ENCODE data around the gene KISS1R.

Gene KISS1R

DNA sequence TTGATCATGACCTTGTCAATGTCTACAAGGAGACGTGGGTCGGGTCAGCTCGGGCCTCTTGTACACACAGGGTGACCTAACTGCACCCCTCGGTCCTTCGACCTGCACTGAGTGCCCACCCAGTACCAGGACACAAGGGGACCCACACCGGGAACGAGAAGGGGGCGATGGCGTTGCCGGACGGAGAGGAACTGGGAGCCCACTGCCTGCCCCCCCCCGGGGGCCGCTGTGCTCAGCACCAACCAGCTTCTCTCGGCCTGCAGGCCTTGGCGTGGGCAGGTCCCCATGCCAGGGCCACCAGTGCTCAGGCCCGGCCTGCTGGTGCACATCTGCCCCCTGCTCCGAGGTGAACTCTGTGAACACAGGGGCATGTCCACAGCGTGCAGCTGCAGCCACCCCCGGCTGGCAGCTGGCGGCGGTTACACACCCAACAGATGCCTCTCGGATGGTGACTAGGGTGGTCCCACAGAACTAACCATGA is 43.5 kb upstream of the KISS1R start:
- Histone ChIP-seq H3F3A (ENCODE audit: low read depth) (no peaks in the 10 kb centered on the region; the same call in 1 of the 2 replicates), H3K4me2 (ENCODE audit: low read depth, low read length, poor library complexity, severe bottlenecking) (no peak overlapping the region), H3K9me2 (replicated peaks; ENCODE audit: low read depth, low read length) (no peaks in the 10 kb centered on the region), H3K36me3 (ENCODE audit: insufficient read depth, low read length) (no peaks in the 10 kb centered on the region; the same call in 1 of the 2 replicates), H3K9me3 (ENCODE audit: insufficient read depth, low read depth, low read length) (no peaks in the 10 kb centered on the region), H3K9ac (ENCODE audit: low read depth, low read length, poor library complexity, severe bottlenecking) (no peak overlapping the region), H3K27me3 (ENCODE audit: insufficient read depth, low read length, poor library complexity, severe bottlenecking) (no peaks in the 10 kb centered on the region), H2AFZ (ENCODE audit: low read length) (no peak overlapping the region), H3K4me3 (ENCODE audit: low read length, poor library complexity, severe bottlenecking) (no peak overlapping the region), H3K4me1 (ENCODE audit: insufficient read depth, low read length, poor library complexity, severe bottlenecking) (no peaks in the 10 kb centered on the region), H4K20me1 (ENCODE audit: insufficient read depth, low read length, poor library complexity, severe bottlenecking) (no peaks in the 10 kb centered on the region), H3K79me2 (ENCODE audit: insufficient read depth, low read length) (no peaks in the 10 kb centered on the region)
- TF ChIP-seq, protein P1, sequence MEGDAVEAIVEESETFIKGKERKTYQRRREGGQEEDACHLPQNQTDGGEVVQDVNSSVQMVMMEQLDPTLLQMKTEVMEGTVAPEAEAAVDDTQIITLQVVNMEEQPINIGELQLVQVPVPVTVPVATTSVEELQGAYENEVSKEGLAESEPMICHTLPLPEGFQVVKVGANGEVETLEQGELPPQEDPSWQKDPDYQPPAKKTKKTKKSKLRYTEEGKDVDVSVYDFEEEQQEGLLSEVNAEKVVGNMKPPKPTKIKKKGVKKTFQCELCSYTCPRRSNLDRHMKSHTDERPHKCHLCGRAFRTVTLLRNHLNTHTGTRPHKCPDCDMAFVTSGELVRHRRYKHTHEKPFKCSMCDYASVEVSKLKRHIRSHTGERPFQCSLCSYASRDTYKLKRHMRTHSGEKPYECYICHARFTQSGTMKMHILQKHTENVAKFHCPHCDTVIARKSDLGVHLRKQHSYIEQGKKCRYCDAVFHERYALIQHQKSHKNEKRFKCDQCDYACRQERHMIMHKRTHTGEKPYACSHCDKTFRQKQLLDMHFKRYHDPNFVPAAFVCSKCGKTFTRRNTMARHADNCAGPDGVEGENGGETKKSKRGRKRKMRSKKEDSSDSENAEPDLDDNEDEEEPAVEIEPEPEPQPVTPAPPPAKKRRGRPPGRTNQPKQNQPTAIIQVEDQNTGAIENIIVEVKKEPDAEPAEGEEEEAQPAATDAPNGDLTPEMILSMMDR (conservative IDR thresholded peaks at IDR 0.05; ENCODE audit: low read length), result no peak
- no peak for TF ChIP-seq EZH2phosphoT487 (IDR thresholded peaks at IDR 0.05; ENCODE audit: borderline replicate concordance)

DNA sequence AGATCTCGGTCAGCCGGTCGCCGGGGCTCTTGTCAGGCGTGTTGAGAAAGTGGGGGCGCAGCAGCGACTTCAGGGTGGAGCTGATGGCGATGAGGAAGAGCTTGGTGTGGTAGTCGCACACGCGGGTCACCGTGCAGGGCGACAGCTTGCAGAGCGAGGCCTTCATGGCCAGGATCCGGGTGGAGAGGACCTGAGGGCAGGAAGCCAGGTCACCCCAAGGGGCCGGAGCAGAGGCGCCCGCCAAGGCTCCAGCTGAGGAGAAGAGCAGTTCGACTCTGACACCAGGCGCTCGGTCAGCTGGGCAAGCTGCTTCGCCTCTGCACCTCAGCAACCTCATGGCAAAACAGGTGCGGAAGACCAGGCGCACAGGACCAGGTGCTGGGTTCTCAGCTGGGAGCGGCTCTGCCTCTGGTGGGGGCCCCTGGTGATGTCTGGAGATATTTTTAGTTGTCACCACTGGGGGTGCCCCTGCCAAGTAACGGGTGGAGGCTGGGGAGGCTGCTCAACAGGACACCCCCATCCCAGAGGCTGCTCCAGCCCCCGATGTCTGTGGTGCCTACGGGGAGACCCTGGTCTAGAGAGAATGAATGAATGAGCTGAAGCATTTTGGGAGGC is 41.8 kb upstream of the KISS1R start:
- H3K9ac ChIP-seq (ENCODE audit: low read depth, low read length, poor library complexity, severe bottlenecking), result no peak overlapping the region

GRCh38 chr19:876089-876488 is 41.0 kb upstream of the KISS1R start:
- no peak overlapping the region for H3K4me2 ChIP-seq (ENCODE audit: low read depth, low read length, poor library complexity, severe bottlenecking)
- no peak overlapping the region for H3K9ac ChIP-seq (ENCODE audit: low read depth, low read length, poor library complexity, severe bottlenecking)
- H3K9me2 ChIP-seq (replicated peaks; ENCODE audit: low read depth, low read length), result no peaks in the 10 kb centered on the region
- no peak overlapping the region for H3K4me3 ChIP-seq (ENCODE audit: low read length, poor library complexity, severe bottlenecking)
- no peaks in the 10 kb centered on the region for H3K79me2 ChIP-seq (ENCODE audit: insufficient read depth, low read length)
- H3K36me3 ChIP-seq (ENCODE audit: insufficient read depth, low read length), result no peaks in the 10 kb centered on the region
- TF ChIP-seq EZH2phosphoT487 (IDR thresholded peaks at IDR 0.05; ENCODE audit: borderline replicate concordance), result no peak
- H3K9me3 ChIP-seq (ENCODE audit: insufficient read depth, low read depth, low read length), result no peaks in the 10 kb centered on the region
- H4K20me1 ChIP-seq (ENCODE audit: insufficient read depth, low read length, poor library complexity, severe bottlenecking), result no peaks in the 10 kb centered on the region
- no peaks in the 10 kb centered on the region for H3K27me3 ChIP-seq (ENCODE audit: insufficient read depth, low read length, poor library complexity, severe bottlenecking)
- no peak overlapping the region for H2AFZ ChIP-seq (ENCODE audit: low read length)
- no peaks in the 10 kb centered on the region; the same call in 1 of the 2 replicates for H3F3A ChIP-seq (ENCODE audit: low read depth)
- no peaks in the 10 kb centered on the region for H3K4me1 ChIP-seq (ENCODE audit: insufficient read depth, low read length, poor library complexity, severe bottlenecking)

More for the DNA sequence above, 41.8 kb upstream of the KISS1R start:
- H3K4me2 ChIP-seq (ENCODE audit: low read depth, low read length, poor library complexity, severe bottlenecking), result no peak overlapping the region
- no peaks in the 10 kb centered on the region; the same call in 1 of the 2 replicates for H3K36me3 ChIP-seq (ENCODE audit: insufficient read depth, low read length)
- H3K79me2 ChIP-seq (ENCODE audit: insufficient read depth, low read length), result no peaks in the 10 kb centered on the region
- H3K9me3 ChIP-seq (ENCODE audit: insufficient read depth, low read depth, low read length), result no peaks in the 10 kb centered on the region
- no peaks in the 10 kb centered on the region for H3K9me2 ChIP-seq (replicated peaks; ENCODE audit: low read depth, low read length)
- TF ChIP-seq EZH2phosphoT487 (IDR thresholded peaks at IDR 0.05; ENCODE audit: borderline replicate concordance), result no peak
- TF ChIP-seq, protein P1 (conservative IDR thresholded peaks at IDR 0.05; ENCODE audit: low read length), result no peak
- no peaks in the 10 kb centered on the region for H3K4me1 ChIP-seq (ENCODE audit: insufficient read depth, low read length, poor library complexity, severe bottlenecking)
- H3K27me3 ChIP-seq (ENCODE audit: insufficient read depth, low read length, poor library complexity, severe bottlenecking), result no peaks in the 10 kb centered on the region
- no peak overlapping the region for H3K4me3 ChIP-seq (ENCODE audit: low read length, poor library complexity, severe bottlenecking)
- no peaks in the 10 kb centered on the region for H4K20me1 ChIP-seq (ENCODE audit: insufficient read depth, low read length, poor library complexity, severe bottlenecking)
- no peaks in the 10 kb centered on the region; the same call in 1 of the 2 replicates for H3F3A ChIP-seq (ENCODE audit: low read depth)
- no peak overlapping the region for H2AFZ ChIP-seq (ENCODE audit: low read length)
